ENCODE data around the gene GGA1.
A peak's percentile ranks its signal among the peaks of the same experiment; 100 is the strongest.
"Not testable (repeated sequence)": the region's sequence is repeated elsewhere in the genome, so short reads cannot be mapped to it uniquely, and the experiment has no call there.

Gene GGA1

DNA sequence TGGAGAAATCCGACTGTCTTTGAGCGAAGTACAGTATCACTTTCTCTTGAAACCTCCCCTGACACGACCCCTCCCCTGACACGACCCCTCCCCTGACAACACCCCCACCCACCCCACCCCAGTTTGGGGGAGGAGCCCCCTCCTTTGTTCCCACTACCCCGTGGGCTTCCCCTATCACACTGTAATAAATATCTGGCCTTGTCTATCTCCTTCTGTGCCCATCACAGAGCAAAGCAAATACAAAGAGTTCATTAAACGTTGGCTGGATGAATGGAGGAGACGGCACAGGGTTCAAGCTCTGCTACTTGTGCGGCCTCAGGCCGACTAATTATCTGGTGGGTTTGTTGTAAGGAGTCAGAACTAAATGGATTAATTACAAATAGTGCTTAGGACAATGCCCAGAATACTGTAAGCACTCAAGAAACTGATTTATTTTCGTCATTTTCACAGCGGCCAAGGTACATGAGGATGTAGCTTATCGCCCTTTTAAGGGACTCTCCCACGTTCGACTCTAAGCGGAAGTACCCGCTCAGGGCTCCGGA, 628 bp upstream of the GGA1 start:
- no peak for DNase-seq (ENCODE audit: low read depth in 3 of 3)

DNA sequence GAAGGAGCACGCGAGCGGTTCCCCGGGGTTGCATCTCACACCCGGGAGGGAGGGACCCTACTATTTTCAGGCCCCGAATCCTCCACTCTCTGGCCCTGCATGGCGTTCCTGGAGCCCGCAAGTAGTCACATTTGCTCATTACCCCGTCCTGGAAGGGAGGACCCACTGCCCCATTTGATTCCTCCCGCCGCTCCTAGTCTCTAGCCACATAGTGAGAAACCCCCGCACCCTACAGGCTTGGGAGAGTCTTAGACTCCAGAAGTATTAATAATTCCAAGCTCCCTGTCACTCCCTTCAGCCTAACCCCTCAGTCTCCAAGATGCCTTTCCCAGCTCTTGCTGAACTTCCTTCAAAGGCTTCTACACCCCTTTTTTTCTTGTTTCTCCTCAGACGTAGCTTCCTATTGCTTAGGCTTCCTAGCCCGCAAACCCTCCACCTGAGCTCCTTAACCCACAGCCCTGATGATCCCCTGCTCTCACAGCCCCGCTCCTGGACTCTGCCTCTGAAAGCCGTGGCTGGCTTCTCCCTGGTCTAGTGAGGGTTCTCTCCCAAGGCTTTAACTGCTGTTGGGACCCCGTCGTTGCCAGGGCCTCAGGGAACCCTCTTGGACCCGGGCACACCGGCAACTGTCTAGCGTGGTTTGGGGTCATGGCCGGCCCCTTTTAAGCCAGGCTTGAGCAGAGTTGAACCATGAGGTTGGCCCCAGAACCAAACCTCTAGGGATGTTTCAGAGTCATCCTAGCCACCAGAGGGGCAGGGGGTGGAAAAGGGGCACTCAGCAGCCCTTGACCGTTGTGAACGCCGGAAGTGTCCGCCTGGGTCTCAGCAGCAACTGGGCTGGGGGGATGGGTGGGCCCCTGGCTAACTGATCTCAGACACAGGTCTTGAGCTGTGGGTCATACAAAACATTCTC, 862 bp downstream of the GGA1 start:
- DNase-seq (ENCODE audit: low read depth in 3 of 3) = no peak

DNA sequence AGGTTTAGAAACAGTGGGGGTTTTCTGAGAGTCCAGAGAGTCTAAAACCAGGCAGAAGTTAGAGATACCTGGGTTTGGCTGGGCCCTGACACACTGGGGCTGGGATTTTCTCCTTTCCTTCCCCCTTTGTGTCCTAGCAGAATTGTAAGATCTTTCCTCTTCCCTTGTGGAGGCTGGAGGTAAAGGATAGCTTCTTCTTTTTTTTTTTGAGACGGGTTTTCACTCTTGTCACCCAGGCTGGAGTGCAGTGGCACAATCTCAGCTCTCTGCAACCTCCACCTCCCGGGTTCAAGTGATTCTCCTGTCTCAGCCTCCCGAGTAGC, 1.5 kb downstream of the GGA1 start:
- not testable (repeated sequence) for DNase-seq (ENCODE audit: low read depth in 3 of 3)

DNA sequence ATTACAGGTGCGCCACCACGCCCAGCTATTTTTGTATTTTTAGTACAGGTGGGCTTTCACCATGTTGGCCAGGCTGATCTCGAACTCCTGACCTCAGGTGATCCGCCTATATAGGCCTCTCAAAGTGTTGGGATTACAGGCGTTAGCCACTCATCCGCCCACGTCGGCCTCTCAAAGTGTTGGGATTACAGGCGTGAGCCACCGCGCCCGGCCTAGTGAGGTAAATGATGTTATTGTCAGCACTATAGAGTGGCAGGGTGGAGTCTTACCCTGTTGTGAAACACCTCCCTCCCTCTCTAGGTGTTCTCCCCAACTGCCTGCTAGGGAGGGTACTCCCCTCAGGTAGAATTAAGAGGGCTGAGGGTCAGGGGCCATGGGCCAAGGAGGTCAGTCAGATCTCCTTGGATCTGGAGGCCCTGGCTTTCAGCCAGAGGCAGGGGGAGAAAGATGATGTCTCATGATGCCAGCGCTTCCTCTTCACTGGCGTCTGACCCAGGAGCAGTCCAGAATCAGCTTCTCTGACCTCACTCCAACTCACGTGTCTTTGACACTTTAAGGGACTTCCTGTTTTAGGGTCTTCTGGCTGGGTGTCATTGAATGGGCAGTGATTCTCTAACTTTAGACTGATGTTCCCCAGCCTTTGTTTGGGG, 2.0 kb downstream of the GGA1 start:
- no peak for DNase-seq (ENCODE audit: low read depth in 3 of 3)

DNA sequence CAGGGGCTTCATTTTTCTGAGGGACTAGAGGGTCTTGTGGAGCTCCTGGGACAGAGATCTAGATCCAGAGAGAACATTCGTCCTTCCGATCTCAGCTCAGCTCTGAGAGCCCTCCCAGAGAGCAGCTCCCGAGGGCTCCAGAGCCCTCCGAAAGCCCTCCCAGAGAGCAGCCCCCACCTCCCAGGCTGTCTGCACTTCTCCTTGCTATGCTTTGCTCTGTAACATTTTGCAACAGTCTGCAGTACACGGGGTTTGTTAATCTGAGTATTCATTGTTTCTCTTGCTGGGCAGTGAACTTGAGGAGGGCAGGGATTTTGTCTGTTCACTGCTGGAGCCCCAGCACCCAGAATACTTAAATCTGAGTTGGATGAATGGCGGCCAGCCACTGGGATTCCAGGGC, 2.6 kb downstream of the GGA1 start:
- no peak for DNase-seq (ENCODE audit: low read depth in 3 of 3)

DNA sequence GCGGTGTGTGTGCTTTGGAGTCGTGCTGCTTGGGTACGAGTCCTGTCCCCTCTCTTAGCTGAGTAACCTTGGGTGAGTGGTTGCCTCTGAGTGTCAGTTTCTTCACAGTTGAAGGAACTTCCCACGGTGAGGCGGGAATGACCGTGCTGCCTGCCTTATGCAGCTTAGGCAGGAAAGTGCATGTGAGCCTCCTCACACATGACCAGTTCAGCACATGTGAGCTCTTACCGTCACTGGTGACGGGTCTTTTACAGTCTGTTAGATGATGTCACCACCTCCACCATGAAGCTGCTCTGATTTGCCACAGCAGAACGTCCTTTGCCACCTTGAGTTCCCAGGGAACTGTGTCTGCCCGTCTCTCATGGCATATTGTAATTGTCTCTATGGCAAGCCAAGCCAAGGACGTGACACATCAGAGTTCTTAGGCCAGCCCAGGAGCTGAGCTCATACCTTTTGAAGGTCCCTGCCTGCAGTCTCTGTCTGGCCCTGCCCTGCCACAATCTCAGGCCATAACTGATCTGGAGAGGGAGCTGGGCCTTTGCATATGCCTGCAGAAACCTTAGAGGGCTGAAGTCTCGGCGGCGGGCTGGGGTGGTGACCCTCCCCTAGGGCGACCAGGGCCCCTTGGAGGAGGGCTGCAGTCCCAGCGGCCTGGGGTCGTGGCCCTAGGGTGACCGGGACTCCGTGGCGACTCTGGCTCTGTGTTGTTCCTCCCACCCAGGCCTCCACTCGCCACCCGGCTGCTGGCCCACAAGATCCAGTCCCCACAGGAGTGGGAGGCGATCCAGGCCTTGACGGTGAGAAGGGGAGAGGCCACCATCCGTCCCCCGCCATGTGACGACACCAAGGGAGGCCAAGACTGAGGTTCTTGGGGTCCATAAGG, 7.8 kb downstream of the GGA1 start:
- DNase-seq (ENCODE audit: low read depth in 3 of 3) = no peak

DNA sequence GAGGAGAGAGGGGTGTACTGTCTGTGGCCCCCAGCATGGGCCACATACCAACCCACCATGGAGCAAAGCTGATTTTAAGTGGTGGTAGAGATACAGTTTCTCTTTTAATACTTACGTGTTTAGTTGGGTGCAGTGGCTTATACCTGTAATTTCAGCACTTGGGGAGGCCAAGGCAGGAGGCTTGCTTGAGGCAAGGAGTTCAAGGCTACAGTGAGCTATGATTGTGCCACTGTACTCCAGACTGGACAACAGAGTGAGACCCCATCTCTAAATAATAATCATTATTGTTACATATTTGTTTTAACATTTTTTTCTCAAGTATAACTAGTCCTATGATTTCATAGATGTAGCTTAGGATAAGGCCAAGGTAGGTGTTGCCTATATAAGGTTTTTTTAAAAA, 8.8 kb downstream of the GGA1 start:
- DNase-seq (ENCODE audit: low read depth in 3 of 3) = no peak

DNA sequence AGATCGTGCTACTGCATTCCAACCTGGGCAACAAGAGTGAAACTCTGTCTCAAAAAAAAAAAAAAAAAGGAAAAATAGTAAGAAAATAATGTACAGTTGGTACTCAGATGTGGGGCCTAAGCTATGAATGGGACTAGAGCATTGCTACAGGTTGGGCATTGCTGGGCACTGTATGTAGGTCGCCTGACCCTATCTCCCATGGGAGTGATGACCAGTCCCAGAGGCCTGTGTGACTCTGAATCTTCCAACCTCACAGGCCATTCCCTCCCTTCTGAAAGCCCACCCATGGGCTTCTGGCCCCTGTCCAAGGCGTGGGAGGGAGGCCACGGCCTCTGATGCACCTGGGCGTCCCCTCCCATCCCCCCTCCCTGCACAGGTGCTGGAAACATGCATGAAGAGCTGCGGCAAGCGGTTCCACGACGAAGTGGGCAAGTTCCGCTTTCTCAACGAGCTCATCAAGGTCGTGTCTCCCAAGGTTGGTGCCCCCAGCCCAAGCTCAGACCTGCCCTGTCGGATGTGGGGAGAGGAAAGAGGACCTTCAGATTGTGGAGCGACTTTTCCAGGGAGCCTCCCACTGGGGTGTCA, 9.5 kb downstream of the GGA1 start:
- no peak for DNase-seq (ENCODE audit: low read depth in 3 of 3)

DNA sequence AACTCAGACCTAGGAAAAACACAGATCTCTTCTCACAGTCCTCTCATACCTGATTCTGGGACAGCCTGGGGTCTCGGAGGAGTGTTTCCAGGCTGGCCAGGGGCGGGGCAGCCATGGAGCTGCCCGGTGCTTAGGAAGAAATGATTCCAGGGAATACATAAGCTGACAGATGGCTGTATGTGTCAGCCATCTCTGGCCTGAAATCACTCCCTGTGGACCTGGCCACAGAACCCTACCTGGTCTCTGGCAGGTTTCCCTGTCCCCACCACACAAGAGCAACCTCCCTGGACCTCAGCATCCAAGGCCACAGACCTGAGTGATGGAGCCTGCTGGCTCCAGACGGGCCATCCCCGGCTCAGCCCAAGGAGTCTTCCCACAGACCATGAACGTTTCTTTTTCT, 10.0 kb downstream of the GGA1 start:
- DNase-seq (ENCODE audit: low read depth in 3 of 3) = no peak

DNA sequence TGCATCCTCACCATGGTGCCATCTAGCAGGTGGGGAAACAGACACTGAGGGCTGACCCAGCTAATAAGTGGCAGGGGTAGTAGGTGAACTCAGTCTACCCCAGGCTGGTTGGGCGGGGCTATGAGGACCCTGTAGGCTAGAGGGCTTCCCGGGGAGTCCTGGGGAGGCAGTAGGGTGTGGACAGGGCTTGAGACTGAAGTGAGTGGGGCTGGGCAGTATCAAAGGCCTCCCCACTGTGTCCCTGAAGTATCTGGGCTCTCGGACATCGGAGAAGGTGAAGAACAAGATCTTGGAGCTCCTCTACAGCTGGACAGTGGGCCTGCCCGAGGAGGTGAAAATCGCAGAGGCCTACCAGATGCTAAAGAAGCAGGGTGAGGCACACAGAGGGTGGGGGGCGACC, 11.4 kb downstream of the GGA1 start:
- no peak for DNase-seq (ENCODE audit: low read depth in 3 of 3)

DNA sequence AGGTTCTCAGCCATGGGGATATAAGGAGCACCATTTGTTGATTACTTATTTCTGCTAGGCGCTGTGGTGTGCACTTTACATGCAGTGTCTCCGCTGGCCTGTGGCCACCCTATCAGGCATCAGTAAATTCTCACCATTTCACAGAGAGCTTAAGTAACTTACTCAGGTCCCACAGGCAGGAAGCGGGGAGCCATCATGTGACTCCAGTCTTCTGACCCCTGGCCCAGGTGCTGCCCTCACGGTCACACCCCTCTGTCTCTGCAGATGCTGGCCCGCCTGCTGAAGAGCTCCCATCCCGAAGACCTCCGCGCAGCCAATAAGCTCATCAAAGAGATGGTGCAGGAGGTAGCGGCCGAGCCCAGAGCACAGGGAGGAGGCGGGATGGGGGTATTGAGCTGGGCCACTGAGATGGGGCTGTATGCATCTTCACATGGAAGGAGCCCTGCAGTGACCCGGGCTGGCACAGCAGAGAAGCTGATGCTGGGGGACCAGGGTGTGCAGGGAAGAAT, 12.8 kb downstream of the GGA1 start:
- no peak for DNase-seq (ENCODE audit: low read depth in 3 of 3)

DNA sequence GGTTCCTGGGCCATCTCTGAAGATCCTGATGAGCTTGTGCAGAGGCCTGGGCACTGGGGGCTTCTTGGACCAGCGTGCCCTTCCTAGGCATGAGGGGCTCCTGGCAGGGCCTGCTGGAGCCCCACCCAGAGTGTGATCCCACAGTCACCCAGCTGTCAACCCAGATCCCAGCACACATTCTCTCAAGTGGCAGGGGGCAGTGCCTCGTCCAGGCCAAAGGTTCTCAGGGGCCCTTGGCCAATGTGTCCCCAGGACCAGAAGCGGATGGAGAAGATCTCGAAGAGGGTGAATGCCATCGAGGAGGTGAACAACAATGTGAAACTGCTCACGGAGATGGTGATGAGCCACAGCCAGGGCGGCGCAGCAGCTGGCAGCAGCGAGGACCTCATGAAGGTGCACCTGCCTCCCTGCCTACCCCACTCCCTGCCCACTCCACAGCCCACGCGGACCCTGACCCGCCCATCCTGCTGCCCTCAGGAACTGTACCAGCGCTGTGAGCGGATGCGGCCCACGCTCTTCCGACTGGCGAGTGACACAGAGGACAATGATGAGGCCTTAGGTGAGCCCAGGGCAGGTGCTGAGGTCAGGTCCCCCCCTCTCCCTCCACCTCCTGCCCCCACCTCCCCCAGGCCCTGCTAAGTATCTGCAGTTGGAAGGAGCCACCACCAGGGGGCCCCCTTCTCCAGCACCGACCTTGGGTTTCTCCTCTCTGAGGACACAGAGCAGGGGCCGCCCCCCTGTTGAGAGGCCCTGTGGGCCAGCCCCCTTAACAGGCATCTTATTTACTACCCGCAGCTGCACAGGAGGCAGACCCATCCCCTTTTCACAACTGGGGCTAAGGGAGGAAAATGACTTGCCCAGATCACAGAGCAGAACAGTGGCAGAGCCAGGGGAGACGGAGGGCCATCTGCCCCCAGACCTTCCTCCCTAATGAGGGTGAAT, 14.7 kb downstream of the GGA1 start:
- peak; percentile 58 to 67 (median 61) for DNase-seq (ENCODE audit: low read depth in 3 of 3)

DNA sequence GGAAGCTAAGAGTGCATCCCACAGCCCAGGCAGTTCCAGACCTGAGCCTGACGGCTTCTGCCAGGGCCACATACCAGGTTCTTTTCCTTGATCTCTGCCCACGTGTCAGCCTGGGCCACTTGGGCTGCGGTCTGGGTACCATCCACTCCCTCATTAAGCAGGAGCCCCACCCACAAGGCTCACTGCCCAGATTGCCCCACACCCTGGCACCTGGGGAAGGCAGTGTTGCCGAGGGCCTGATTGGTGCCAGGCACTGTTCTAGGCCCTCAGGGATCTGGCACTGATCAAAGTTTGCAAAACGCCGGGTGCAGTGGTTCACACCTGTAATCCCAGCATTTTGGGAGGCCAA, 15.4 kb downstream of the GGA1 start:
- no peak for DNase-seq (ENCODE audit: low read depth in 3 of 3)

DNA sequence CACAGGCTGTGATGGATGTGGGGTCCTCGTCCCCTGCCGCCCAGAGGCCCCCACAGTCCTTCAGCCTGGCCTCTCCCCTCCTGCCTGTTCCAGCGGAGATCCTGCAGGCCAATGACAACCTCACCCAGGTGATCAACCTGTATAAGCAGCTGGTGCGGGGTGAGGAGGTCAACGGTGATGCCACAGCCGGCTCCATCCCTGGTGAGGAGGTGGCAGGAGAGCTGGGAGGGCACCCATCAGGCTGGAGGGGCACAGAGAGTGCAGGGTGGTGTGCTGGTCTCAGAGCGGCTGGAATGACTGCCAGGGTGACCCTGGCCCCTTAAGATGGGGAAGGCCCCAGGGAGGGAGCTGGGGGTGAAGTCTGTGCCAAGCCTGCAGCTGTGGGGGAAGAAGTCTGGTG, 16.2 kb downstream of the GGA1 start:
- DNase-seq (ENCODE audit: low read depth in 3 of 3) = no peak

DNA sequence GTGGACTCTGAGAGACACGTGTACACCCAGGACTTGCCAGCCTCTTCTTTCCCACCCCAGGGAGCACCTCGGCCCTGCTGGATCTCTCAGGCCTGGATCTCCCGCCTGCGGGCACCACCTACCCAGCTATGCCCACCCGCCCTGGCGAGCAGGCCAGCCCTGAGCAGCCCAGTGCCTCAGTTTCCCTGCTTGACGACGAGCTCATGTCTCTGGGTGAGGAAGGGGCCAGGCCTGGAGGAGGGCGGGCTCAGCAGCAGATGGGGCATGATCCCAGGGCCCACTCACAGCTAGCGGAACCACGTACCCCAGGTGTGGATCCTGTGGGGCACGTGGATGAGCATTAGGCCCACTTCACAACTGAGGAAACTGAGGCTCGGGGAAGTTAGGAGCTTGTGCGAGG, 17.1 kb downstream of the GGA1 start:
- DNase-seq (ENCODE audit: low read depth in 3 of 3) = no peak

DNA sequence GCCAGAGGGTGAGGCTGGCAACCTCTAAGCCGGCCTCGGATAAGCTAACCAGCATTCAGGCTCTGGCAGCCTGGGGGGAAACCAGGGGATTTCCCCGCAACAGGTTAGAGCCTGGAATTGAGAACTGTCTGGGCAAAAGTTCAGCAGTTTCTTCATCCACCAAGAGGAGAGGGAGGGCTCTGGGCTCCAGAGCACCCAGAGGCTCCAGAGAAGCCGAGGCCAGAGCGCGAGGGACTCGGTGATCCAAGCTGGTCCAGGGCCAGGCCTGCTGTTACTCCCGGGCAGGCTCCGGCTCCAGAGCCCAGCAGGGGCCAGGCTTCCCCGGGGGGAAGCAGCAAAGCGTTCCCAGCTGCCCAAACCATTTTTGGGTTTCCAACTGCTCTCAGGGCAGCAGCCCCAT, 17.5 kb downstream of the GGA1 start:
- DNase-seq (ENCODE audit: low read depth in 3 of 3) = no peak

DNA sequence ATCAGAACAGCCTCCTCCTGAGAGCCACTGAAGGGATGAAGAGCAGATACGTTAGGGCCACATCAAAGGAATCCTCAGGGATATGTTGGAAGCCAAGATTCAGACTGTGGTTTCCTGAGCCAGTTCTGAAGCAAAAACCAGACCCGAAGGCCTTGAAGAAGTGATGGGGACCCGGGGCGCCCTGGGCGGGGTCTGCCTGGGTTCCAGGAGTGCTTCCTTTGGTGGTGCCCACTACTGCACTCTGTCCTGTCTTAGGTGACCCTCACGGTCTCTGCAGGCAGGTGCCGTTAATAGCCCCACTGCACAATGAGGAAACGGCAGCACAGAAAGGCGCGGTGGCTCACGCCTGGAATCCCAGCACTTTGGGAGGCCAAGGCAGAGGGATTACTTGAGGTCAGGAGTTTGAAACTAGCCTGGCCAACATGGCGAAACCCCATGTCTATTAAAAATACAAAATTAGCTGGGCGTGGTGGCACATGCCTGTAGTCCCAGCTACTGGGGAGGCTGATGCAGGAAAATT, 18.0 kb downstream of the GGA1 start:
- no peak for DNase-seq (ENCODE audit: low read depth in 3 of 3)

DNA sequence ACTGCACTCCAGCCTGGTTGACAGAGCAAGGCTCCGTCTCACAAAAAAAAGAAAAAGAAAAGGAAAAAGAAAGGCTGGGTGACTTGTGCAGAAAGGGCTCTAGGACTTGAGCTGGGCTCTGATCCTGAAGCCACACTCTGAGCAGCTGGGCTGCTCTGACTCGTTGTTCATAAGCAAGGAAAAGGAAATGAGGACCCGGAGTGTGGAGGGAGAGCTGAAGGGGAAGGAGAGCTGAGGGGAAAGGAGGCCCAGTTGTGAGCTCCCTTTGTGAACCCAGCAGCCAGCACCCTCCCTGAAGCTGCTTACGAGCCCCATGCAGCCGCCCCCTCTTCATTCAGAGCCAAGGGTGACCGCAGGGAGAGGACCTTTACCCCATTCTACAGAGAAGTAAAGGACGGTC, 18.5 kb downstream of the GGA1 start:
- no peak for DNase-seq (ENCODE audit: low read depth in 3 of 3)

DNA sequence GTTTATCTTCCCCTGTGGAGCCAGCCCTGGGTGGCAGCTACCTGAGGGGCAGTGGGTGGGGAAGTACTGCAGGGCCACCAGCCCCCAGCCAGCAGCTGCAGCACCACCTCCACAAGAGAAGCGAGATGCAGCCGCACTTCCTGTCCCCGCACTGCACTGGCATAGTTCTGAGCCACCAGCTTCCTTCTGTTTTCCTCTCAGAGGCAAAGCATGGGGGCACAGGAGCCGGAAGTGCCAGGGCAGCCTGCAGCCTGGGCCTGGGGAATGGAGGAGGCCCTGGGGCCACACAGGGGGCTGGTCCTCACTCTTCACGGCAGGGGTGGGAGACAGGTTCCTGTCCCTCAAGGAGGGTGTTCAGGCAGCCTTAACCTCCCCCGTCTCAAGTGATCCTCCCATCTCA, 18.9 kb downstream of the GGA1 start:
- no peak for DNase-seq (ENCODE audit: low read depth in 3 of 3)

DNA sequence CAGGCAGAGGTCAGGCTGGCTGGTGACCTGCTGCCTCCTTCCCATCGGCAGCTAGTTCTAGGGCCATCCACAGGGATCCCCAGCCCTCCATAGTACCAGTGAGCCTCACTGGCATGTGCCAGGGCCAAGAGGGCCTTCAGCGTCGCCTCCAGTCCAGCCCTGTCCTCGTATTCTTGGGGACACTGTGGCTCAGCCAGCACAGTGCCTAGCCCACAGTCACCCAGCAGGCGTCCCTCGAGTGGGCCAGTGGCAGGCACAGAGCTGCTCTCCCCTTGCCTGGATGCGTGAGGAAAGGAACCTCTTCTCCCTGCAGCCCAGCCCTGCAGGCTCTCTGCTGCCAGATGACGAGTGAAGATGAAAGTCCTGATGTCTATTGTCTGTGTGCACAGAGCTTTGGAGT, 20.2 kb downstream of the GGA1 start:
- no peak for DNase-seq (ENCODE audit: low read depth in 3 of 3)

All from stimulated activated CD4-positive, alpha-beta T cell treated with anti-CD3 and anti-CD28 coated beads, TNF-alpha, amount 100 ng/mL, for 24 hours (primary cell).